Activated T-helper 17 cell treated with anti-CD3 and anti-CD28 coated beads, Interleukin-2, amount 50 U/mL, for 72 hours (primary cell): Measurements from ENCODE around the gene HYAL1. TPM values are rescaled to one million over a fixed set of nuclear protein-coding genes. Genes with fewer than 3 reads are reported as not detected.

Experiments used
- ATAC-seq: fragments of 150-1000 bp; cut with Tn5 transposase; replicated peaks from 2 replicates; pipeline ENCODE4 v1.10.0; 2021; ENCODE audit warnings: mild to moderate bottlenecking, moderate library complexity
- H3K27ac Mint-ChIP-seq: one replicate; pipeline ENCODE4 v1.8.0; 2022; ENCODE audit warnings: mixed read lengths
- H3K27me3 Mint-ChIP-seq: one replicate; pipeline ENCODE4 v1.8.0; 2022; ENCODE audit warnings: mixed read lengths
- H3K36me3 Mint-ChIP-seq: one replicate; pipeline ENCODE4 v1.8.0; 2022; ENCODE audit warnings: low read depth, mild to moderate bottlenecking, mixed read lengths
- H3K4me1 Mint-ChIP-seq: one replicate; pipeline ENCODE4 v1.8.0; 2022; ENCODE audit warnings: mixed read lengths
- H3K4me3 Mint-ChIP-seq: one replicate; pipeline ENCODE4 v1.8.0; 2022; ENCODE audit warnings: mild to moderate bottlenecking, mixed read lengths
- H3K9me3 Mint-ChIP-seq: one replicate; pipeline ENCODE4 v1.8.0; 2022; ENCODE audit warnings: mixed read lengths
- total RNA-seq, 2 donors: library from RNA; stranded (reverse); gene quantifications; one replicate each; pipeline ENCODE4 v1.2.3, GENCODE V29; 2022

HYAL1 gene
- total RNA-seq, 2 donors from 2014 or later: 0.29 TPM; not detected in 1

GRCh38 chr3:50260942-50261441 lies 42.4 kb downstream of the HYAL1 start:
- ATAC-seq: no peak
- Mint-ChIP-seq H3K4me1 (no peaks in the 10 kb centered on the region), H3K4me3 (peak overlapping the region; percentile 68), H3K9me3 (no peaks in the 10 kb centered on the region), H3K27me3 (no peaks in the 10 kb centered on the region), H3K36me3 (peaks cover 40% of the 10 kb centered on the region), H3K27ac (no peak overlapping the region)

- H3K27me3 Mint-ChIP-seq: no peaks in the 10 kb centered on the region
- no peaks in the 10 kb centered on the region for H3K9me3 Mint-ChIP-seq
- H3K36me3 Mint-ChIP-seq: peaks cover 47% of the 10 kb centered on the region
- no peaks in the 10 kb centered on the region for H3K4me1 Mint-ChIP-seq
- H3K27ac Mint-ChIP-seq: peak overlapping the region; percentile 63
- H3K4me3 Mint-ChIP-seq: peak overlapping the region; percentile 68
- ATAC-seq: peak; percentile 96
Measured at GRCh38 chr3:50260027-50260941, 43.1 kb downstream of the HYAL1 start.

GRCh38 chr3:50259432-50260026 lies 43.8 kb downstream of the HYAL1 start:
- ATAC-seq: peak; percentile 18
- H3K27me3 Mint-ChIP-seq: no peaks in the 10 kb centered on the region
- peak overlapping the region; percentile 63 for H3K27ac Mint-ChIP-seq
- H3K9me3 Mint-ChIP-seq: no peaks in the 10 kb centered on the region
- H3K4me1 Mint-ChIP-seq: no peaks in the 10 kb centered on the region
- H3K4me3 Mint-ChIP-seq: peak overlapping the region; percentile 68
- peaks cover 54% of the 10 kb centered on the region for H3K36me3 Mint-ChIP-seq

- no peak for ATAC-seq
- H3K9me3 Mint-ChIP-seq: no peaks in the 10 kb centered on the region
- H3K36me3 Mint-ChIP-seq: peaks cover 60% of the 10 kb centered on the region
- no peaks in the 10 kb centered on the region for H3K27me3 Mint-ChIP-seq
- peak overlapping the region; percentile 56 for H3K27ac Mint-ChIP-seq
- H3K4me3 Mint-ChIP-seq: peak overlapping the region; percentile 68
- no peaks in the 10 kb centered on the region for H3K4me1 Mint-ChIP-seq
Measured at GRCh38 chr3:50258979-50259378, 44.4 kb downstream of the HYAL1 start.

GRCh38 chr3:50258029-50258680 lies 45.2 kb downstream of the HYAL1 start:
- Mint-ChIP-seq H3K36me3 (peaks cover 68% of the 10 kb centered on the region), H3K27ac (peak overlapping the region; percentile 56), H3K4me3 (no peak overlapping the region)

GRCh38 chr3:50256978-50257890 lies 46.1 kb downstream of the HYAL1 start:
- no peaks in the 10 kb centered on the region for H3K4me1 Mint-ChIP-seq
- no peak for ATAC-seq
- H3K4me3 Mint-ChIP-seq: no peak overlapping the region
- H3K36me3 Mint-ChIP-seq: peaks cover 75% of the 10 kb centered on the region
- peak overlapping the region; percentile 67 for H3K27ac Mint-ChIP-seq
- no peaks in the 10 kb centered on the region for H3K27me3 Mint-ChIP-seq
- no peaks in the 10 kb centered on the region for H3K9me3 Mint-ChIP-seq

More at GRCh38 chr3:50258029-50258680, 45.2 kb downstream of the HYAL1 start:
- no peaks in the 10 kb centered on the region for H3K4me1 Mint-ChIP-seq
- ATAC-seq: no peak
- no peaks in the 10 kb centered on the region for H3K9me3 Mint-ChIP-seq
- no peaks in the 10 kb centered on the region for H3K27me3 Mint-ChIP-seq

GRCh38 chr3:50255251-50255615 lies 48.1 kb downstream of the HYAL1 start:
- no peaks in the 10 kb centered on the region for H3K9me3 Mint-ChIP-seq
- H3K27ac Mint-ChIP-seq: peak overlapping the region; percentile 76
- no peak for ATAC-seq
- H3K4me3 Mint-ChIP-seq: no peak overlapping the region
- H3K4me1 Mint-ChIP-seq: peaks cover 11% of the 10 kb centered on the region
- no peaks in the 10 kb centered on the region for H3K27me3 Mint-ChIP-seq
- H3K36me3 Mint-ChIP-seq: peaks cover 90% of the 10 kb centered on the region

GRCh38 chr3:50254577-50255250 lies 48.7 kb downstream of the HYAL1 start:
- peak overlapping the region; percentile 76 for H3K27ac Mint-ChIP-seq
- H3K4me3 Mint-ChIP-seq: no peak overlapping the region
- peaks cover 14% of the 10 kb centered on the region for H3K4me1 Mint-ChIP-seq
- no peak for ATAC-seq
- no peaks in the 10 kb centered on the region for H3K9me3 Mint-ChIP-seq
- H3K27me3 Mint-ChIP-seq: no peaks in the 10 kb centered on the region
- H3K36me3 Mint-ChIP-seq: peaks cover 91% of the 10 kb centered on the region

- peaks cover 30% of the 10 kb centered on the region for H3K4me1 Mint-ChIP-seq
- H3K27ac Mint-ChIP-seq: peak overlapping the region; percentile 80
- no peaks in the 10 kb centered on the region for H3K9me3 Mint-ChIP-seq
Measured at GRCh38 chr3:50251220-50251619, 52.2 kb downstream of the HYAL1 start.

GRCh38 chr3:50250514-50250913 lies 52.9 kb downstream of the HYAL1 start:
- Mint-ChIP-seq H3K27me3 (no peaks in the 10 kb centered on the region), H3K27ac (peak overlapping the region; percentile 80), H3K9me3 (no peaks in the 10 kb centered on the region), H3K4me1 (peaks cover 30% of the 10 kb centered on the region), H3K36me3 (peaks cover 65% of the 10 kb centered on the region), H3K4me3 (peak overlapping the region; percentile 65)
- ATAC-seq: no peak

More at GRCh38 chr3:50251220-50251619, 52.2 kb downstream of the HYAL1 start:
- H3K36me3 Mint-ChIP-seq: peaks cover 72% of the 10 kb centered on the region
- H3K4me3 Mint-ChIP-seq: peak overlapping the region; percentile 65
- no peaks in the 10 kb centered on the region for H3K27me3 Mint-ChIP-seq
- peak; percentile 74 for ATAC-seq

Other genes with a start within 250 kb of the HYAL1 start
- gene RBM5, start 214.7 kb downstream of the HYAL1 start, total RNA-seq: 100 to 1,000 TPM; 146 to 167 TPM
- gene SEMA3F, start 148.2 kb downstream of the HYAL1 start, total RNA-seq: 1 to 10 TPM in 1 of 2 donors, not detected in 1; 1.5 TPM
- not detected for gene GNAT1, start 112.0 kb downstream of the HYAL1 start, total RNA-seq
- gene SLC38A3, start 98.3 kb downstream of the HYAL1 start, total RNA-seq: under 1 TPM in 1 of 2 donors, not detected in 1; 0.71 TPM
- gene GNAI2, start 67.4 kb downstream of the HYAL1 start, total RNA-seq: 100 to 1,000 TPM; 283 to 392 TPM
- 1 to 10 TPM; 1.2 to 2.3 TPM for gene SEMA3B, start 34.4 kb downstream of the HYAL1 start, total RNA-seq
- gene LSMEM2, start 24.5 kb downstream of the HYAL1 start, total RNA-seq: under 1 TPM in 1 of 2 donors, not detected in 1; 0.34 TPM
- 100 to 1,000 TPM in 1 of 2 donors, 10 to 100 TPM in 1; 59.2 to 139 TPM for gene IFRD2, start 11.1 kb downstream of the HYAL1 start, total RNA-seq
- 10 to 100 TPM; 12.2 to 13.0 TPM for gene HYAL3, start 4.2 kb downstream of the HYAL1 start, total RNA-seq
- gene NAA80, start 4.2 kb downstream of the HYAL1 start, total RNA-seq: 10 to 100 TPM; 24.4 to 37.8 TPM
- 1 to 10 TPM; 5.1 to 8.5 TPM for gene HYAL2, start 19.2 kb upstream of the HYAL1 start, total RNA-seq
- gene TUSC2, start 24.6 kb upstream of the HYAL1 start, total RNA-seq: 10 to 100 TPM; 13.9 to 19.3 TPM
- 100 to 1,000 TPM in 1 of 2 donors, 10 to 100 TPM in 1; 85.8 to 139 TPM for gene RASSF1, start 37.3 kb upstream of the HYAL1 start, total RNA-seq
- 10 to 100 TPM in 1 of 2 donors, 1 to 10 TPM in 1; 3.9 to 10.9 TPM for gene ZMYND10, start 42.2 kb upstream of the HYAL1 start, total RNA-seq
- gene NPRL2, start 47.2 kb upstream of the HYAL1 start, total RNA-seq: 10 to 100 TPM; 50.2 to 96.5 TPM
- gene CYB561D2, start 47.3 kb upstream of the HYAL1 start, total RNA-seq: 10 to 100 TPM; 35.6 to 40.8 TPM
- gene TMEM115, start 55.9 kb upstream of the HYAL1 start, total RNA-seq: 10 to 100 TPM; 14.3 to 21.9 TPM
- 1 to 10 TPM in 1 of 2 donors, under 1 TPM in 1; 0.50 to 5.0 TPM for gene CACNA2D2, start 200.1 kb upstream of the HYAL1 start, total RNA-seq